NCI-H446 treated with DMSO at 0.1 percent for 48 hours (cell line): Measurements from ENCODE around the gene PDZRN4.
"Not testable (repeated sequence)": the region's sequence is repeated elsewhere in the genome, so short reads cannot be mapped to it uniquely, and the experiment has no call there.

Source experiments
- DNase-seq: peaks from one replicate; lab custom pipeline; 2025; lab: John Stamatoyannopoulos, UW

PDZRN4 gene

GRCh38 chr12:41511247-41511646 lies 323.1 kb downstream of the PDZRN4 start:
- no peak for DNase-seq

- DNase-seq = no peak
These were observed 324.4 kb downstream of the PDZRN4 start for GRCh38 chr12:41512497-41512896.

GRCh38 chr12:41514021-41514777 lies 326.1 kb downstream of the PDZRN4 start:
- DNase-seq = peak; percentile 57

GRCh38 chr12:41514907-41515306 lies 326.8 kb downstream of the PDZRN4 start:
- DNase-seq = no peak

GRCh38 chr12:41515953-41516352 lies 327.8 kb downstream of the PDZRN4 start:
- DNase-seq = no peak

GRCh38 chr12:41520869-41521268 lies 332.7 kb downstream of the PDZRN4 start:
- DNase-seq = no peak

GRCh38 chr12:41521872-41522379 lies 333.8 kb downstream of the PDZRN4 start:
- peak; percentile 64 for DNase-seq

- no peak for DNase-seq
These were observed 338.9 kb downstream of the PDZRN4 start for GRCh38 chr12:41527062-41527461.

- DNase-seq = no peak
These were observed 339.5 kb downstream of the PDZRN4 start for GRCh38 chr12:41527534-41528116.

GRCh38 chr12:41528874-41529273 lies 340.8 kb downstream of the PDZRN4 start:
- DNase-seq = no peak

GRCh38 chr12:41530441-41530840 lies 342.3 kb downstream of the PDZRN4 start:
- DNase-seq = no peak

- peak; percentile 52 for DNase-seq
These were observed 343.2 kb downstream of the PDZRN4 start for GRCh38 chr12:41531147-41531829.

- no peak for DNase-seq
These were observed 344.0 kb downstream of the PDZRN4 start for GRCh38 chr12:41532072-41532471.

- DNase-seq = no peak
These were observed 348.8 kb downstream of the PDZRN4 start for GRCh38 chr12:41536813-41537490.

GRCh38 chr12:41537522-41537921 lies 349.4 kb downstream of the PDZRN4 start:
- no peak for DNase-seq

GRCh38 chr12:41545761-41546160 lies 357.6 kb downstream of the PDZRN4 start:
- DNase-seq = no peak

- DNase-seq = not testable (repeated sequence)
These were observed 359.0 kb downstream of the PDZRN4 start for GRCh38 chr12:41547071-41547470.

GRCh38 chr12:41548926-41549325 lies 360.8 kb downstream of the PDZRN4 start:
- no peak for DNase-seq

- DNase-seq = no peak
These were observed 364.5 kb downstream of the PDZRN4 start for GRCh38 chr12:41552588-41552987.

- no peak for DNase-seq
These were observed 368.1 kb downstream of the PDZRN4 start for GRCh38 chr12:41556176-41556575.

GRCh38 chr12:41557344-41557743 lies 369.2 kb downstream of the PDZRN4 start:
- DNase-seq = no peak

- DNase-seq = no peak
These were observed 370.6 kb downstream of the PDZRN4 start for GRCh38 chr12:41558671-41559070.
